ENCODE results near the gene RPS3A.

DNA sequence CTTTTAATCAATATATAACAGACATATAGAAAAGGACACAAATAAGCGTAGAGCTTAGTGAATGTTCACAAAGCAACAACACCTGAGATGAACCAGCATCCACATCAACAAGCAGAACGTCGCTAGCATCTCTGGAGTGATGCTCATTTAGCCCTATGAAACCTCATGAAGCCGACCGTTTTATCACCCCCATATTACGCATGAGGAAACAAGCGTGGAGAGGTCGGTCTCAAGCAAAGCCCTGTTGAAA, 524 bp upstream of the RPS3A start:
- TF ChIP-seq CTCF (IDR thresholded peaks at IDR 0.05; ENCODE audit: insufficient read depth, low read length, poor library complexity, severe bottlenecking) (no peak), EZH2phosphoT487 (conservative IDR thresholded peaks at IDR 0.05; ENCODE audit: low read length) (no peak)
